IPS DF 6.9 (cell line): ENCODE measurements around the gene SPO11.

Experiments
- DNase-seq: peaks from one replicate; pipeline ENCODE4 v3.0.0-alpha.2; 2013; ENCODE audit warnings: low read depth, low spot score
- H3K27ac ChIP-seq: one replicate; pipeline ENCODE4 v1.5.1; 2013; ENCODE audit warnings: low read length, control low read depth
- H3K27me3 ChIP-seq: 2 replicates; pipeline ENCODE4 v1.6.1; 2013; ENCODE audit warnings: mild to moderate bottlenecking, low read length; ENCODE audit not compliant: control insufficient read depth, insufficient read depth
- H3K36me3 ChIP-seq: 2 replicates; pipeline ENCODE4 v1.6.1; 2013; ENCODE audit warnings: low read length; ENCODE audit not compliant: control insufficient read depth, insufficient read depth
- H3K4me1 ChIP-seq: 2 replicates; pipeline ENCODE4 v1.6.1; 2013; ENCODE audit warnings: low read length; ENCODE audit not compliant: control insufficient read depth, insufficient read depth
- H3K4me3 ChIP-seq: 2 replicates; pipeline ENCODE4 v1.5.1; 2013; ENCODE audit warnings: mild to moderate bottlenecking, low read length
- H3K9me3 ChIP-seq: 2 replicates; pipeline ENCODE4 v1.6.1; 2013; ENCODE audit warnings: low read length, inconsistent platforms; ENCODE audit not compliant: control insufficient read depth, insufficient read depth
- WGBS: extraction: QIAGEN DNeasy Blood & Tissue Kit; methylation state at CpG from one replicate; pipeline ENCODE4 v1.1.7; 2013; ENCODE audit warnings: mixed read lengths, missing lambda C conversion rate; ENCODE audit not compliant: insufficient read length, insufficient coverage; 5-methylcytosine and 5-hydroxymethylcytosine counted together

Gene SPO11

DNA sequence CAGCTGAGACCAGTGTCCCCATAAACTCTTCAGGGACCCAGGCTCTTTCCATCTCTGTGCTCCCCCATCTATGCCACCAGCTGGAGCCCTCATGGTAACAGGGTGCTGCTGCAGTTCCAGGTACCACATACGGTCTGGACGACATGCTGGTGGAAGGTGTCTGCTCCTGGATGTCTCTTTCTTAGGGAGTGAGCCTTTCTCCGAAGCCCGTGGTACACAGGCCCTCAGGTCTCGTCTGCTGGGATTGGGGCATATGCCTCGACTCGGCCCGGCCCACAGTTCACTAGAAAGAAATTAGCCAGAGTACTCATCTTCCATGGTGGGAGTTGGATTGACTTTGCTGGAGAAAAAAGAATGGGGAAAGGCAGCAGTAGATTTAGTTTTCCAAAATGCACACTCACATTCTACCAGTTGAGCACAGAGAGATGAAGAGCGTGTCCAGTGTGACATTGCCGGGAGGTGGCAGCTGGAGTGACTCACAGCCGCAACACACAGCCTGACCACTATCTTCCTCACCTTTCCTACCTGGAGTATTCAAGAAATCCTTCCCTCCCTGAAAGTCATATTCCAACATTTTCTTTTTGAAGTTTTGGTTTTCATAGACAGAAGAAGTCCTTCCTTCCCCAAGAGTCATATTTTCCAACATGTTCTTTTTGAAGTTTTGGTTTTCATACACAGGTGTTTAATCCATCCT is 18.6 kb upstream of the SPO11 start:
- DNase-seq = no peak
- Histone ChIP-seq H3K36me3 (no peaks in the 10 kb centered on the region), H3K27ac (no peak overlapping the region), H3K27me3 (no peaks in the 10 kb centered on the region), H3K9me3 (no peaks in the 10 kb centered on the region), H3K4me3 (no peak overlapping the region), H3K4me1 (no peaks in the 10 kb centered on the region)
- WGBS = no CpG with 5 or more reads among the region's 11 CpGs

DNA sequence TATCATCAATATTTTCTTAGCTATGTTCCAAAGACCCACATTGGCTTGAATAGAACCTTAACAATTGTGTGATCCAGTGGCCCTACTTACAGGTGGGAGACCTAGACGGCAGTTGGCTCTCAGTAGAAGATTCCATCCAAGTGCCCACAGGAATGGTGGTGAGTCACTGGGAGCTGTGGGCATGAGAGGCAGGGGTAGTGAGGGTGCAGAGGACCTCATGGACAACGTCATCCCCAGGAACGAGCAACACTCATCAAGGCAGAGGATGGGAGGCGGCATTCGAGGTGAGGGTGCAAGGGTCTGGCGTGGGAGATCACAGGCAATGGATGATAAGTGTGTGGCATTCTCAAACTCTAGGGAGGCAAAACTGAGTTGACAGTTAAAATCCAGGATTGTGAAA is 17.5 kb upstream of the SPO11 start:
- Histone ChIP-seq H3K36me3 (no peaks in the 10 kb centered on the region), H3K27ac (no peak overlapping the region), H3K27me3 (no peaks in the 10 kb centered on the region), H3K9me3 (no peaks in the 10 kb centered on the region), H3K4me3 (no peak overlapping the region), H3K4me1 (no peaks in the 10 kb centered on the region)
- no peak for DNase-seq
- WGBS = no CpG with 5 or more reads among the region's 6 CpGs

DNA sequence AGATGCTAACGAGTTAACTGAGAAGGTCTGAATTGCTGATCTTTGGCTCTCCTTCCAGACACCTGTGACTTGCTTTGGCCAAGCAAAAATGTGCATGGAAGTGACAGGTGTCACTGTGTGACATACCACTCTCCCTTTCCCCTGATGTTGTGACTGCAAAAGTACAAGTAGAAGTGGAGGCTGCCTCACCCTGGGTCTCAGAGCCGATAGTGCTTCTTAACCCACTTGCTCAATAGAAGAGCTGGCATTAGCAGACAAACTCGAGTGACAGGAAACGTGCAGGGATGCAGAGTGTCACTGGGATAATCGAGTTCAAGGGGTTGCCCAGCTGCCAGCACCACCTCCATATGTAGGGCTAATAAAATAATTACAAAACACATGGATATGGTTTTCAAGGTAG is 16.4 kb upstream of the SPO11 start:
- DNase-seq = no peak
- Histone ChIP-seq H3K27me3 (no peaks in the 10 kb centered on the region), H3K36me3 (no peaks in the 10 kb centered on the region), H3K9me3 (no peaks in the 10 kb centered on the region), H3K4me1 (no peaks in the 10 kb centered on the region), H3K27ac (no peak overlapping the region), H3K4me3 (no peak overlapping the region)
- WGBS = no CpG with 5 or more reads among the region's 5 CpGs

- no peaks in the 10 kb centered on the region for H3K27me3 ChIP-seq
- no peak overlapping the region for H3K27ac ChIP-seq
- H3K4me3 ChIP-seq = no peak overlapping the region
- no peaks in the 10 kb centered on the region for H3K4me1 ChIP-seq
- DNase-seq = no peak
- H3K9me3 ChIP-seq = no peaks in the 10 kb centered on the region
- WGBS = no CpG with 5 or more reads among the region's 5 CpGs
- H3K36me3 ChIP-seq = no peaks in the 10 kb centered on the region
Measured at GRCh38 chr20:57313951-57314350, 15.7 kb upstream of the SPO11 start.

- Histone ChIP-seq H3K27ac (no peak overlapping the region), H3K4me3 (no peak overlapping the region), H3K4me1 (no peaks in the 10 kb centered on the region), H3K9me3 (no peaks in the 10 kb centered on the region), H3K36me3 (no peaks in the 10 kb centered on the region), H3K27me3 (no peaks in the 10 kb centered on the region)
- no CpG with 5 or more reads among the region's 8 CpGs for WGBS
- DNase-seq = no peak
Measured at GRCh38 chr20:57315083-57315975, 14.3 kb upstream of the SPO11 start.

DNA sequence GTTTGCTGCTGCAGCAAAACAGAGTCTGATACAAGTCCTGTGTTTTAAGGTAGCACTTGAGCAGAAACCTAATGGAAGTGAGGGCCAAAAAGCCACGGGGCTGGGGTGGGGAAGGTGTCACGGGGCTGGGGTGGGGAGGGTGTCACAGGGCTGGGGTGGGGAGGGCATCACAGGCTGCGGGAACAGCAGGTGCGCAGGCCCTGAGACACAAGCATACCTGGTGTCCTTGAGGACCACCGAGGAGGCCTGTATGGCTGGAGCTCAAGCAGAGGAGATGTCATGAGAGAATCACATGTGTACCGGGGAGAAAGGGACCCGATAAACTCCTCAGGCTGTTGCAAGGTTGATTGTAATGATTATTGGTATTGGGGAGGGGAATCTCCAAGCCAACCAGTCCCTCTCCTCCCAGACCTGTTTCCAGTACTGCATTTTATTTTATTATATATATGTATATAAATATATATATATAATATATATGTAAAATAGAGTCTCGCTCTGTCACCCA is 13.6 kb upstream of the SPO11 start:
- WGBS = no CpG with 5 or more reads among the region's 8 CpGs
- no peak overlapping the region for H3K4me3 ChIP-seq

GRCh38 chr20:57316795-57317201 is 12.8 kb upstream of the SPO11 start:
- whole genome bisulfite sequencing = no CpG with 5 or more reads among the region's 9 CpGs
- no peaks in the 10 kb centered on the region for H3K4me1 ChIP-seq

More for the DNA sequence above, 13.6 kb upstream of the SPO11 start:
- no peak for DNase-seq
- H3K27ac ChIP-seq = no peak overlapping the region
- H3K4me1 ChIP-seq = no peaks in the 10 kb centered on the region
- no peaks in the 10 kb centered on the region for H3K27me3 ChIP-seq
- no peaks in the 10 kb centered on the region for H3K9me3 ChIP-seq
- H3K36me3 ChIP-seq = no peaks in the 10 kb centered on the region

GRCh38 chr20:57317316-57317788 is 12.3 kb upstream of the SPO11 start:
- Histone ChIP-seq H3K36me3 (no peaks in the 10 kb centered on the region), H3K9me3 (no peaks in the 10 kb centered on the region), H3K27ac (no peak overlapping the region), H3K4me1 (no peaks in the 10 kb centered on the region), H3K27me3 (no peaks in the 10 kb centered on the region), H3K4me3 (no peak overlapping the region)
- no peak for DNase-seq
- WGBS = no CpG with 5 or more reads among the region's 8 CpGs

More at GRCh38 chr20:57316795-57317201, 12.8 kb upstream of the SPO11 start:
- no peaks in the 10 kb centered on the region for H3K27me3 ChIP-seq
- no peak for DNase-seq
- H3K36me3 ChIP-seq = no peaks in the 10 kb centered on the region
- no peak overlapping the region for H3K4me3 ChIP-seq
- H3K9me3 ChIP-seq = no peaks in the 10 kb centered on the region
- H3K27ac ChIP-seq = no peak overlapping the region

DNA sequence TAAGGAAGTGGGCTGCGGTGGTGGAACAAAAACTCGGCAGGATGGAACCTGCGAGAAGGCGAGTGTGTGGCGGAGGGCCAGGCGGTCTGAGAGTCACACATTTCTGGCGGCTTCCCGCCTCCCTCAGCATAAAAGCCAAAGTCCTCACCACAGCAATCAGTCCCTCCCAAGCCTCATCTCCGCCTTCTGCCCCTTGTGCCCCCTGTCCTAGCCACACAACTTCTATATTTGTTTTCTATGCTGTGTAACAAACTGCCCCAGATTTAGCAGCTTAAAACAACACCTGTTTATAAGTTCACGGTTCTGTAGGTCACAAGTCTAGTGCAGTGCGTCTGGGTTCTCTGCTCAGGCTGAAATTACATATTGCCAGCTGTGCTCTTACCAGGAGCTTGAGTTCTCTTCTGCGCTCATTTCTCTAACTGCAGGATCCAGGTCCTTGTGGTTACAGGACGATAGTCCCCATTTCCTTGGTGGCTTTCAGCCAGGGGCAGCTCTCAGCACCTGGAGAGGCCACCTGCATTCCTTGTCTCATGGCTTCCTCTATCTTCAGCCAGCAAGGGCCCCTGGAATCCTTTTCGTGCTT is 11.7 kb upstream of the SPO11 start:
- no peaks in the 10 kb centered on the region for H3K27me3 ChIP-seq
- WGBS = no CpG with 5 or more reads among the region's 14 CpGs
- H3K4me1 ChIP-seq = no peaks in the 10 kb centered on the region
- no peaks in the 10 kb centered on the region for H3K9me3 ChIP-seq
- H3K36me3 ChIP-seq = no peaks in the 10 kb centered on the region
- H3K4me3 ChIP-seq = no peak overlapping the region
- no peak overlapping the region for H3K27ac ChIP-seq
- DNase-seq = no peak

DNA sequence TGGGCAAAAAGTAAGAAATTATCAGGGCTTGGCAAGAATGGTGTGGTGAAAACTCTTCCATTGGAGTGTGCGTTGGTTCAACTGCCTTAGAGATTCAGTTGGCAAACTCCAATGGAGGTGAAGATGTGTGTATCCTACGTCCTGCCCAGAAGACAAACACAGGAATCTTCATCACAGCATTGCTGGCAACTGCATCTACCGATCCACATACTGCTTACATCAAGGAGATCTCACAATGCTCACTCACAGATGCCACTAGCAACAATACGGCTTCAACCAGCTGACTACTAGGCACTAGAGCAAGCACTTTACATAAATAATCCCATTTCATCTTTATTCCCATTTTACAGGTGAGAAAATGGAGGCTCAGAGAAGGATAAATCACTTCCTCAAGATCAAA is 10.0 kb upstream of the SPO11 start:
- H3K36me3 ChIP-seq = no peaks in the 10 kb centered on the region
- H3K27ac ChIP-seq = no peak overlapping the region
- no peaks in the 10 kb centered on the region for H3K27me3 ChIP-seq
- DNase-seq = no peak
- no CpG with 5 or more reads among the region's 4 CpGs for WGBS
- no peaks in the 10 kb centered on the region for H3K9me3 ChIP-seq
- no peaks in the 10 kb centered on the region for H3K4me1 ChIP-seq
- H3K4me3 ChIP-seq = no peak overlapping the region
